Muscle layer of colon (tissue), 2 donors: Measurements from ENCODE around the gene CACNA2D3.

Experiments
- H3K27ac ChIP-seq: one replicate; pipeline ENCODE4 v1.7.0; 2013; ENCODE audit warnings: low read depth, mild to moderate bottlenecking, low read length, moderate library complexity
- H3K27me3 ChIP-seq, 2 donors: one replicate each; pipeline ENCODE4 v1.7.0; 2013; ENCODE audit warnings: low read length in 2 of 2, mild to moderate bottlenecking in 2 of 2; ENCODE audit not compliant: insufficient read depth in 2 of 2, control insufficient read depth in 1 of 2
- H3K36me3 ChIP-seq: one replicate; pipeline ENCODE4 v1.7.0; 2013; ENCODE audit warnings: mild to moderate bottlenecking, low read length; ENCODE audit not compliant: insufficient read depth
- H3K4me1 ChIP-seq: one replicate; pipeline ENCODE4 v1.7.0; 2013; ENCODE audit warnings: mild to moderate bottlenecking, low read length; ENCODE audit not compliant: insufficient read depth
- H3K4me3 ChIP-seq, 2 donors: one replicate each; pipeline ENCODE4 v1.7.0; 2013; ENCODE audit warnings: low read length in 2 of 2, low read depth in 1 of 2, mild to moderate bottlenecking in 1 of 2, moderate library complexity in 1 of 2
- H3K9ac ChIP-seq: one replicate; pipeline ENCODE4 v1.7.0; 2013; ENCODE audit warnings: low read length
- H3K9me3 ChIP-seq: one replicate; pipeline ENCODE4 v1.7.0; 2013; ENCODE audit warnings: mild to moderate bottlenecking, low read length
- donor health status: abdominal sarcoma.
- donor health status: Adenocarcinoma of cecum.

CACNA2D3 gene

DNA sequence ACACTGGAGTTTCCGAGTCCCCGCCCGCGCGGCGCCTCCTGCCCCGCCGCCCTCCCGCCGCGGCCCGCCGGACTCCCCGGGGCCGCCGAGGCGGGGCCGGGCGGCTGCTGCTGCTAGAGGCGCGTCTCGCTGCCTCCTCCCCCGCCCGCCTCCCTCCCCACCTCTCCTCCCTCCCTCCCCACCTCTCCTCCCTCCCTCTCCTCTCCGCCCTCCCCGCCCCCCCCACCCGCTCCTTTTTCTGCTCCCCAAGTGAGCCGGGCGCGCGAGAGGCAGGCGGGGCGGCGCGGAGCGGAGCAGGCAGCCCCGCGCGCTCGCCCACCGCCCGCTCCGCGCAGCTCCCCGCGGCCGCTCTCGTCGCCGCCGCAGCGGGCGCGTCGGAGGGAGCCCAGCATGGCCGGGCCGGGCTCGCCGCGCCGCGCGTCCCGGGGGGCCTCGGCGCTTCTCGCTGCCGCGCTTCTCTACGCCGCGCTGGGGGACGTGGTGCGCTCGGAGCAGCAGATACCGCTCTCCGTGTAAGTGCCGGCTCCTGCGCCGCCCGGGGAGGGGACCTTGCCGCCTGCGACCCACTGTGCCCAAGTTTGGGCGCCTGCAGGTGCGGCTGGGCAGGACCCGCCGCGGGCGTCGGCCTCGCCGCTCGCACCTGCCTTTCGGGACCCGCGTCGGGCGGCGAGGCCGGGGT is at the start of gene CACNA2D3:
CACNA2D3 (plus strand) TSS at position 229 of the 679 bp plus-strand sequence.
- Histone ChIP-seq H3K27ac (peak within 1 kb of the TSS; percentile 46), H3K4me1 (peaks cover 15% of the 10 kb centered on the region), H3K36me3 (no peaks in the 10 kb centered on the region), H3K4me3 (peak within 1 kb of the TSS; percentile 54 to 78), H3K9me3 (no peaks in the 10 kb centered on the region), H3K27me3 (peaks cover 0 to 18% of the 10 kb centered on the region in 2 donors), H3K9ac (peak within 1 kb of the TSS; percentile 57)

DNA sequence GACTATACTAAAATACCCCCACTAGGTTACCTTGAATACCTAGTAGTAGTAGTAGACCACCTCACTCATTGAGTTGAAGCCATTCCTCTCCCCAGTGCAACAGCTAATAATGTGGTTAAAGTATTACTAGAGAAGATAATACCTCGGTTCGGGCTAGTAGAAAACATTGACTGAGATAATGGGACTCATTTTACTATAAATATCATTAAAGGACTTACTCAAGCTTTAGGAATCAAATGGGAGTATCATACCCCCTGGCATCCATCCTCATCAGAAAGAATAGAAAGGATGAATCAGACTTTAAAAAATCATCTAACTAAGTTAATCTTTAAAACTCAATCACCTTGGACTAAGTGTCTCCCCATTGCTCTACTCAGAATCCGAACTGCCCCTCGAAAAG is 49.0 kb upstream of the CACNA2D3 start:
- Histone ChIP-seq H3K9ac (no peak overlapping the region), H3K36me3 (no peaks in the 10 kb centered on the region), H3K27me3 (no peaks in the 10 kb centered on the region), H3K27ac (no peak overlapping the region), H3K9me3 (peaks cover 5% of the 10 kb centered on the region), H3K4me1 (no peaks in the 10 kb centered on the region), H3K4me3 (no peak overlapping the region)

DNA sequence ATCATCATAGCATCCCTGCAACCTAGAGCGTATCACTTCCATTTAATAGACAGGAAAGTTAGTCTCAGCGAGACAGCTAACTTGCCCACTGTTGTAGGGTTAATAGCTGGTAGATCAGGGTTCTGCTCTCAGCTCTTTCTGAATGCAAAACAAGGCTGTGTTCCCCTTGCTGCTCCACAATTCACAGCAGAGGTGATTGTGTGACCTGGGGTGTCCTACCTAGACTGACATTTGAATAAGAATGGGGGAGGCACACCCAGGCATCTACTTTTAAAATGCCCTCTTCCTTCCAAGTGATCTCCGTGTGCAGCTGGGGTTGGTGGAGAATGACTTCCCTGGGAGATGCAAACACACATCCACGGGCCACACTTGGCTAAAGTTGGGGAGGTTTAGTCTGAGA is 43.0 kb upstream of the CACNA2D3 start:
- H3K36me3 ChIP-seq, result no peaks in the 10 kb centered on the region
- no peaks in the 10 kb centered on the region for H3K27me3 ChIP-seq
- no peak overlapping the region for H3K27ac ChIP-seq
- no peaks in the 10 kb centered on the region for H3K4me1 ChIP-seq
- no peak overlapping the region for H3K4me3 ChIP-seq
- H3K9me3 ChIP-seq, result no peaks in the 10 kb centered on the region
- no peak overlapping the region for H3K9ac ChIP-seq

DNA sequence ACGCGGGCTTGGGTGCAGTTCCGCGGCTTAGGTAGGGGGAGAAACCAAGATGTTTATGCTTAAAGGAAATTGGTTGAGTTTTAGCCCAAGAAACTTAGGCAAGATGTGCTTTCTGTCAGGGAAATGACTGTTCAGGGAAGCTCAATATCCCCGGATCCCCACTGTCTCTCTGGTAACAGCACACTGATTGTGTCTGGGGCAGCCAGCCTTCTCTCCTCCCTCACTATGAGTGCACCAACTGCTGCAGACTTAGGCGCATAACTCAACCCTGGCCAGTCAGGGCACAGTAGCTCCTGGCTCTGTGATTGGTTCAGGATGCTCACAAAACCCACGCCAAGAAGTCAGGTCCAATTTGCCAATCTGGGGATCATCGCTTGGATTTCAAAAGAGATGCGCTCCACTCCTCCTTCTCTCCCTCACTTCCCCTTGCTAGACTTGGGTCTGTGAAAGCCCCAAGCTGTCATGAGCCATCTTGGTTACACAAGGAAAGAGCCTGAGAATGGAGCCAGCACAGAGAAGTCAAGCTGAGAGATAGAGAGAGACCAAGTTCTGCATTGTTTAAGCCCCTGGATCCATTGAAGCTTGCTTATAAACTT is 42.5 kb upstream of the CACNA2D3 start:
- Histone ChIP-seq H3K9me3 (no peaks in the 10 kb centered on the region), H3K27ac (no peak overlapping the region), H3K27me3 (no peaks in the 10 kb centered on the region), H3K4me3 (no peak overlapping the region), H3K4me1 (no peaks in the 10 kb centered on the region), H3K36me3 (no peaks in the 10 kb centered on the region), H3K9ac (no peak overlapping the region)

DNA sequence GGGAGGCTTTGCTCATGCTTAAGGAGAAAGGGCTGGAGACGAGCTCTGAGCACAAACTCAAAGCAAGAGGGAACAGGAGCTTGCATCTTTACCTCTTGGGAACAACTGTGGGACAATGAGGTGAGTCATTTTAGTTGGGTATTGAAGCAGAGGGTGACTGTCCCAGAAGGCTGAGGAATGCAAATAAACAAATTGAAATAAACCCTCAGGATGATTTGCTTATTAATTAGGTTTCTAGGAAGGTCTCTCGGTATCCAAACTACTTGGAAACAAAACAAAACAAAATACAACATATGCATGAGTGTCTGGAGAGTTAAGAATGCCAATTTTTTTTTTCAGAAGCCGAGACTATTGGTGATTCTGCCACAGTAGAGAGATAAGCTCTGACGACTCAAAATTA is 38.4 kb upstream of the CACNA2D3 start:
- Histone ChIP-seq H3K9me3 (no peaks in the 10 kb centered on the region), H3K36me3 (no peaks in the 10 kb centered on the region), H3K4me3 (no peak overlapping the region), H3K27me3 (peaks cover 0 to 17% of the 10 kb centered on the region in 2 donors), H3K9ac (no peak overlapping the region), H3K4me1 (no peaks in the 10 kb centered on the region), H3K27ac (no peak overlapping the region)

DNA sequence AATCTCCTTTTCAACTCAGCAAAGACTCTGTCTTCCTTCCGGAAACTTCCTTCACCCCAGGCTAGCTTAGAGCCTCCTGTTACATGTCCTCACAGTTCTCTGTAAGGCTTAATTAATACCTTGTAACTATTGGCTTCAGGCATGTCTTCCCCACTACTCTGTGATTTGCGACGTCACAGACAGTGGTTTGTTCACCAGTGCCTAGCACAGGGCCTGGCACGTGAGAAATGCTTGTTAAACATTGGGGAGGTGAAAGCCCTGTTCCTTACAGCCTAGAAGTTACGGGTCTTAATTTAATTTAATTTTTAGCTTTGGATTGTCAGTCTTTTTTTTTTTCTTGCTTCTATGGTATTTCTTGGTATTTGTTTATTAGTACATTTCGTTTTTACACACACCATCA is 36.4 kb upstream of the CACNA2D3 start:
- no peak overlapping the region for H3K4me3 ChIP-seq
- H3K9ac ChIP-seq, result no peak overlapping the region
- H3K27me3 ChIP-seq, result peaks cover 0 to 17% of the 10 kb centered on the region in 2 donors
- no peaks in the 10 kb centered on the region for H3K36me3 ChIP-seq
- no peaks in the 10 kb centered on the region for H3K4me1 ChIP-seq
- no peaks in the 10 kb centered on the region for H3K9me3 ChIP-seq
- H3K27ac ChIP-seq, result no peak overlapping the region

DNA sequence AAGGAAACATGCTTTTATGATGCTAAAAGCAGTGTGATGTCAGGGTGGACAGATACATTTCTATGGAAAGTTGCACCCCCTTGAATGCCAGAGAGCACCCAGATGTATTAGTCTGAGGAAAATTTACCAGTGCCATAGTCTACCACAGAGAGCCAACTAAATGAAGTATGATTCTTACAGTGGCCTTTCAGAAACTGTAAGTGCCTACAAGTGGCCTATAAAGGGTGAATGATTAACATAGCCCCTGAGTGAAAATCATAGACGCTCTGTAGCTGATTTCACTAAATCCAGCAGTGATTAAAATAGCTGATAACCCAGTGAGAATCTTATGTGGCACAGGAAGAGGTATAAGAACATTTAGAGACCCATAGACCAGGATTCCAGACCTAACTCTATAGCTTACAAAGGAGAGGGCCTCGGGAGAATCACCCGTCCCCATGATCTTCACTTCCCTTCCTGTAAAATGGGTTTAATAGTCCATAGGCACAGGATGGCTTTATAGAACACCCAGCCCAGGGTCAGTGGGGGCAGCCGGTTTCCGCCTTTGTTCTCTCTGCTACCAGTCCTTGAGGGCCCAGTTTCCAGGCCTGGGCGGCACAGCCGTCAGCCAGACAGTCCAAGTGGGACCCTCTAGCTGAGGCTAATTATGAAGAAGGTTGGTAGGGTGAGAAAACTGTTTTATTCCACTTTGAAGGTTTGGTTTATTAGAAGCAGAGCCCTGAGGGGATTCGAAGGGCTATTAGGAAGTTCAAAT is 35.5 kb upstream of the CACNA2D3 start:
- Histone ChIP-seq H3K9me3 (no peaks in the 10 kb centered on the region), H3K27me3 (peaks cover 0 to 17% of the 10 kb centered on the region in 2 donors), H3K27ac (no peak overlapping the region), H3K4me1 (no peaks in the 10 kb centered on the region), H3K4me3 (no peak overlapping the region), H3K9ac (no peak overlapping the region), H3K36me3 (no peaks in the 10 kb centered on the region)

DNA sequence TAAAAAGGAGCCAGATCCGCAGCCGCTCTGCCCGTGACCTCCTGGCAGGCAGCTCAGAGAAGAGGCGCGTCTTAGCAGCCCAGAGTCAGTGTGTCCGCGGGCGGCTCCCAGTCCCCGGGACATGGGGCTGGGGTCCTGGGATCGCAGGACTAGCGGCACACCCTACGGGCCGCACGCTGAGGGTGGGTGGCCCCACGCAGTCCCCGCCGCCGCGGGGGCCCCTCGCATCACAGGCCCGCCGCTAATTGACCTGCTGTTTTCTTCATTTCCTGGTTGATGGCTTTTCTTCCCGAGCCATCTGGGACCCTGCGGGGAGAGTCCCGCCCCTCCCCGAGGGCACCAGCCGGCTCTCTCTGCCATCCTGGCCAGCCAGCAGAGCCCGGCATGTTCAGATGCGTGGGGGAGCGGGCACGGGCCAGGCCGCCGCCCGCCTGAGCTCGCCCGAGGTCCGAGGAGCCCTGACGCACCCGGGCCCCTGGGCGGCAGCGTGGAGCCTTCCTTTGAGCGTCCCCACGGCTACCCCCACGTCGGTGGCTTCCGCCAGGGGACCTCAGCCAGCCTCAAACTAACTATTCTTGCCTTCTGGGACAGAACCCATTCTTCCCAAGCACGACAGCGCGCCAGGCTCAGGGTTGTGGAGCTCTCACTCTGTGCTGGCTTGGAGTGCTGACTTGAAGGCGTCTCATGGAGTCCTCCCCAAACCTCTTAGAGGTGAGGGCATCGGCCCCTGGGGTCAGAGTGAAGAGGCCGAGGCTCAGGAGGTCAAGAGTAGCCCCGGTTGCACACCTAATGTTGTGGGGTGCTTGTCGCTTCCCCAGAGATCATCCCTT is 34.6 kb upstream of the CACNA2D3 start:
- Histone ChIP-seq H3K9ac (no peak overlapping the region), H3K9me3 (no peaks in the 10 kb centered on the region), H3K36me3 (no peaks in the 10 kb centered on the region), H3K27me3 (peaks cover 0 to 17% of the 10 kb centered on the region in 2 donors), H3K4me1 (no peaks in the 10 kb centered on the region), H3K27ac (no peak overlapping the region), H3K4me3 (no peak overlapping the region)

DNA sequence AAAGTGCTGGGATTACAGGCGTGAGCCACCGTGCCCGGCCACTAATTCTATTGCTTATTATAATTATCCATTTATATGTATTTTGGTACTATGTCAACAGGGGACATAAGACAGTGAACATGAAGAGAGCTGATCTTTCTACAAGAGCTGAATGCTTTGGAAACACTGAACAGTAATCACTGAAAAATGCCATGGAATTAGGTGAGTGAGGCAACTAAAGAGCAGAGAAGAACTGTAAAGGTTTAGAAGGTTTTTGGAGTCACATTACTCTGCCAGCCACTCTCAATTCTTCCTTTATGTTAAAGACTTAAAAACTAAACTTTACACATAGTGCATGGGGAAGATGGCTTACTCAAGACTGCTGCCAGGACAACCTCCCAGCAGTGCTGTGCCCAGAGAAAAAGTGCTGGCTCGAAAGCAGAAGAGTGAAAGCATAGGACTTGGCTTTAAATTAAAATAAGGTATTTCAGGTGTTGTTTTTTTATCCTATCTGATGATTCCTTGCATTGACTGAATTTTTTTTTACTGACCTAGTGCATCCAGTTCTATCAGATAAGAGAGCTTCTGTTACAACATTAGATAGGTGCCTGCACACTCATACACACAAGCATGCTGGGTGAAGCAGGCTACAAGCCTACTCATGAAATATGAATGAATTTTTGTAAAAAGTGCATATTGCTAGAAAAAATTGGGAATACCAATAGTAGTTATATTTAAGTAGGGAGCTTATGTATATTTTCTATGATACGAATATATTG is 28.7 kb upstream of the CACNA2D3 start:
- Histone ChIP-seq H3K27ac (no peak overlapping the region), H3K4me1 (no peaks in the 10 kb centered on the region), H3K27me3 (peaks cover 0 to under 1% of the 10 kb centered on the region in 2 donors), H3K9me3 (no peaks in the 10 kb centered on the region), H3K36me3 (no peaks in the 10 kb centered on the region), H3K4me3 (no peak overlapping the region), H3K9ac (no peak overlapping the region)

DNA sequence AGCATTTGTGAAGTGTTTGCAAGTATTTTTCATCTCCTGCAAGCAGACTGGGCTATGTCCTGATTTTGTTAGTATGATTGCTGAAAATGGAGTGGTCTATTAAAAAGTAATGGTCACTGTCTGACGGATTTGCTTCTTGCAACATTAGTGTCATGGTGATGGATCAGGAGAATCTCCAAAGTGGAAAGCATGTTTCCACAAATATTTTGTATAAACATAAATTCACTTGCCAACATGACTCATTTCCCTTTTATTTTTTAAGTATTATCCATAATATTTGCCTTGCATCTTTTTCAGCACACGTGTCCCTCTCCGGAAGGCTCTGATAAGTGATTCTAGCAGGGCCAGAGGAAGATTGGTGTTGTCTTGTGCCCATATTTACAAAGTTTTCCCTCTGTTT is 27.4 kb upstream of the CACNA2D3 start:
- H3K36me3 ChIP-seq, result no peaks in the 10 kb centered on the region
- H3K27ac ChIP-seq, result no peak overlapping the region
- H3K9ac ChIP-seq, result no peak overlapping the region
- H3K9me3 ChIP-seq, result no peaks in the 10 kb centered on the region
- H3K4me3 ChIP-seq, result no peak overlapping the region
- H3K27me3 ChIP-seq, result no peaks in the 10 kb centered on the region
- H3K4me1 ChIP-seq, result no peaks in the 10 kb centered on the region
